HG02642 (cell line): ENCODE data around the gene FAAH.

Experiments used
- ATAC-seq: cut with Tn5 transposase; IDR thresholded peaks from one replicate; pipeline ENCODE4 v1.9.1; 2021; ENCODE audit warnings: mild to moderate bottlenecking; ENCODE audit not compliant: unreplicated experiment, poor library complexity

Gene FAAH

DNA sequence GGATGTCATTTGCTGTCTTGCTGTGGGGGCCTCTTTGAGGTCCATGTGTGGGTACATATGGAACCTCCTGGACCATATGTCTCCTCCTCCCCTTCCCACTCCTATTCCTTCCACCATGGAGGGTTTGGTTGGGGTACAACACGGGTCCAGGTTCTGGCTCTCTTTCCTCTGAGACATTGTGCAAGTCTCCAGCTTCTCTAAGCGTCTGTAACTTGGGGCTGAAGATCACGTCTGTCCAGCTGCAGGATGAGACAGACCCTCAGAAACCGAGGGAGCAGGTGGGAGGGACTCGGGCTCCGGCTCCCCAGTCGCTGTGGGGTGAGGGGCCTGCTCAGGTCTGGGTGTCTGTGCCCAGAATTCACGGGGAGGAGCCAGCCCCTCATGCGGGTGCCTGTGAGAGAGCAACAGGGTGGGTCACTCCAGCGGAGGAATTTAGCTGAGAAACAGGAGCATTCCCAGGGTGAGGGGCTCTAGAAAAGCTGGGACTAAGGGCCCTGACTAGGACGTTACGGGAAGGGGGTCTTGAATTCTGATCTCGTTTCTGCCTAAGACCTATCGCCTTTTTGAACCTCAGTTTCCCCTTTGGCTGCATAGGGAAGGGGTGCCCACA is 53.5 kb downstream of the FAAH start:
- ATAC-seq: no peak

- ATAC-seq: no peak
Measured at GRCh38 chr1:46448109-46448911, 54.2 kb downstream of the FAAH start.

DNA sequence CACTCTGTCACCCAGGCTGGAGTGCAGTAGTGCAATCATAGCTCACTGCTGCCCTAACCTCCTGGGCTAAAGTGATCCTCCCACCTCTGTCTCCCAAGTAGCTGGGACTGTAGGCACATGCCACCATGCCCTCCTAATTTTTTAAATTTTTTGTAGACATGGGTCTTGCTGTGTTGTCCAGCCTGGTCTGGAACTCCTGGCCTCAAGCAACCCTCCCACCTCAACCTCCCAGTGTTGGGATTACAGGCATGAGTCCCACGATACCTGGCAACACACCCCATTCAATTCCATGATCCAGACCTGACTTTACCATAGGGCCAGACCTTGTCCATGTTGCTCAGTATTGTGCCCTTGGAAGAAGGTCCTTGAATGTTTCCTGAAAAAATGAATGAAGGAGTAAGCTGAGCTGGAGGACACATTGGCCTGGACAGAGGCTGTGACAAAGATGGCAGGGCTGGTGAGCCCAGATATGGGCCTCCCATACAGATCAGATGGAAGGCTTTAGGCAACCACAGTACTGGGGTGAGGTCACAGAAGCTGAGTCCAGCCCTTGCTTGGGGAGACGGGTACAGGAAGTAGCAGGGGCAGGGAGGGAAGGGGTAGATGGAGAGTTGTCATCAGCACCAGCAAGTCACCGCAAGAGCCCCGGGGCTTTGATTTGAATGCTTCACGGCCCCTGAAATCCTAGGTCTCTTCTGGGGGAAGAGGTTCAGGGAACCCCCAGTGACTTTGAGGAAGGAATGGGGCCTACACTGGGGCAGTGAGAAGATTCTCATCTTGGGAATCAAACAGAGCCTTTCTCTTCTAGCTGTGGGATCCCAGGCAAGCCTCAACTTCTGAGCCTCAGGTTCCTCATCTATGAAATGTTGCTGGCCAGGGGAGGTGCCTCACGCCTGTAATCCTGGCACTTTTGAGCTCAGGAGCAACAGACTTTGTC is 55.4 kb downstream of the FAAH start:
- no peak for ATAC-seq

DNA sequence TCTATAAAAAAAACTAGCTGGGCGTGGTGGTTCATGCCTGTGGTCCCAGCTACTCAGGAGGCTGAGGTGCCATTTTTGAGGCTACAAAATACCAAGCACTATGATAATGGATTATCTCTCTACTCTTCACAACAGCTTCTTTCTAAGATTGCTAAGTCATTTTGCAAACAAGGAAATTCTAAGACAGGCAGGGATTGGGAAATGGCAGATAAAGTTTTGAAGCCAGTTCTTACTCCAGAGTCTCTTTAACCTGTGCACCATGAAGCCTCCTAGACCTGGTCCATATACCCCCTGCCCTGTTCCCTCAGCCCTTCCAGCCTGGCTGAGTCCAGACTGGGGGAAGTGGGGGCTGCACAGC is 56.0 kb downstream of the FAAH start:
- ATAC-seq: no peak

- ATAC-seq: no peak
Measured at GRCh38 chr1:46451948-46452930, 58.1 kb downstream of the FAAH start.

- ATAC-seq: no peak
Measured at GRCh38 chr1:46452931-46453325, 58.8 kb downstream of the FAAH start.

DNA sequence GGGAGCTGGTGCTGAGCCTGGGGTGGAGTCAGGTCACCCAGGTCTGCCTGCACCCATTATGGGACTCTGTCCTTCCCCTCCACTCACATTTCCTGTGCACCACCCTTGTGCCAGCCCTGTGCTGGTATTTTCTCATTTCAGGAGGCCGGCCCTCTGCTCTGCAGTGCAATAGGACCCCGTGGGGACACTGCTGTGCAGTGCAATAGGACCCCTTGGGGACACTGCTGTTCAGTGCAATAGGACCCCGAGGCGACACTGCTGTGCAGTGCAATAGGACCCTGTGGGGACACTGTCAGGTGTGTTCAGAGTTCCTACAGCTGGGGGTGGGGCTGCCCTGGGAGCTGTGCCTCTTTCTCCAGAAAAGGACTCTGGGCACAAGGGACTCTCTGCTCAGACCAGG is 59.3 kb downstream of the FAAH start:
- ATAC-seq: no peak

- ATAC-seq: no peak
Measured at GRCh38 chr1:46455951-46456350, 61.8 kb downstream of the FAAH start.

- ATAC-seq: no peak
Measured at GRCh38 chr1:46456411-46456963, 62.4 kb downstream of the FAAH start.

DNA sequence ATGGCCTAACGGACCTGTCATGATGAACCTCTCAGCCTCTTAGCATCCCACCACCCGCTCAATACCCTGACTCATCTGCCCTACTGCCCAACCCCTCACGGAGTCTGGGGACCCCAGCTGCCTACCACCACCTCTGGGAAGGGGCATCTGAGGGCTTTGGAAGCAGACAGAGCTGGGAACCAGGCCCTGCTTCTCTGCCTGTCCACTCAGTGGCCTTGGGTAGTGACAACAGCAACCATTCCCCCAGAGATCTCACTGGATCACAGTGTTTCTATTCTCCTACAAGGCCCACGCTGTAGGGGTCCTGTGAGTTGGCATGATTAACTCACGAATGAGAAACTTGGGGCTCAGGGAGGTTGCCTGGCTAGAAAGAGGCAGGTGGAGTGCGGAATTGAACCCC is 63.1 kb downstream of the FAAH start:
- no peak for ATAC-seq

DNA sequence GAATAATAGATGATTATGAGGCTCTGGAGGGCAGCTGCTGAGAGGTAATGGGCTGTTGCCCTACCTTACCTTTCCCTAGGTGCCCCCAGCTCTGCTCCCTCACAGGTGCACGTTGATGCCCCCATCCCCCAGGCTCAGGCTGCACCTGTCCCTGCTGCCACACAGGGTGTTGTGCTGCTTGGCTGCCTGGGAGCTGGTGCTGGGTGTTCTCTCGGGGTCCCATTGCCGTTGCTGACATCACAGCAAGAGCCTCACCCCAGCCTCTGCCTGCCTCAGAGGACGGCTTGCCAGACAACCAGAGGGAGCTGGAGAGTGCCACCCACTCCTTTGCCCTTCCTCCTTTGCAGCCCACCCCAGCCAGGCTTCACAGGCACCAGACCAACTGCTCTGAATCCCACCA is 64.1 kb downstream of the FAAH start:
- ATAC-seq: no peak

DNA sequence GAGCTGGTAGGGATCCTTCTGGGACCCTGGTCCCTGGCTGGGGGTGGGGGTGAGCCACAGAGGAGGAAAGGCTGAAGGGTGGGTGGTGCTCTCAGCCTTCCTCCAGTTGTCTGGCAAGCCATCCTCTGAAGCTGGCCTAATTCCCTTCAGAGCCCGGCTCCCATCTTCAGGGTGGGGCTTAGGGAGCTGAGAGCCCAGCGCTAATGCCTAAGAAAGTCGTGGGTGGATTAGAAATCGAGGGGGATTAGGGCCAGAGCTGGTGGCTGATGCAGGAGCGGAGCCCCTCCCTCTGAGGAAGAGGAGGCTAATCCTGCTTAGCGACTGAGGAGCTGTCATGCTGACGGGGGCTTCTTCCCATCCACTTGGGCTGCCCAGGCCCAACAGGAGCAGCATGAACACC is 64.7 kb downstream of the FAAH start:
- no peak for ATAC-seq

DNA sequence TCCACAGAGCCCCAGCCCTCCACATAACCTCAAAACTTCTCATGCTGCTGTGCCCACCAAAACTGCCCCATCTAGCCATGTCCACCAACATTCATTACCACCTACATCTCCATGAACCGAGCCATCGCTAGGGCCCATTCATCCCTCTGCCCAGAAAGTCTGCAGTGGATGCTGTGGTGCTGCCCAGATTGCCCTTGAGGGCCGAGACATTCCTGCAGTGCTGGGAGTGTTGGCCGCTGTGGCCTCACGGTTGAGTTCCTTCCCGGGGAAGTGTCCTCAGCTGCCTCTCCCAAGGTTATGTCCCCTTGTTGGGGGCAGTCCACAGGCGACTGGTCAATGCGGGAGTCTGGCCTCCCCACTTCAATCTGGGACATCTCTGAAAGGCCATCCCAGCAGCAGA is 65.2 kb downstream of the FAAH start:
- ATAC-seq: no peak

DNA sequence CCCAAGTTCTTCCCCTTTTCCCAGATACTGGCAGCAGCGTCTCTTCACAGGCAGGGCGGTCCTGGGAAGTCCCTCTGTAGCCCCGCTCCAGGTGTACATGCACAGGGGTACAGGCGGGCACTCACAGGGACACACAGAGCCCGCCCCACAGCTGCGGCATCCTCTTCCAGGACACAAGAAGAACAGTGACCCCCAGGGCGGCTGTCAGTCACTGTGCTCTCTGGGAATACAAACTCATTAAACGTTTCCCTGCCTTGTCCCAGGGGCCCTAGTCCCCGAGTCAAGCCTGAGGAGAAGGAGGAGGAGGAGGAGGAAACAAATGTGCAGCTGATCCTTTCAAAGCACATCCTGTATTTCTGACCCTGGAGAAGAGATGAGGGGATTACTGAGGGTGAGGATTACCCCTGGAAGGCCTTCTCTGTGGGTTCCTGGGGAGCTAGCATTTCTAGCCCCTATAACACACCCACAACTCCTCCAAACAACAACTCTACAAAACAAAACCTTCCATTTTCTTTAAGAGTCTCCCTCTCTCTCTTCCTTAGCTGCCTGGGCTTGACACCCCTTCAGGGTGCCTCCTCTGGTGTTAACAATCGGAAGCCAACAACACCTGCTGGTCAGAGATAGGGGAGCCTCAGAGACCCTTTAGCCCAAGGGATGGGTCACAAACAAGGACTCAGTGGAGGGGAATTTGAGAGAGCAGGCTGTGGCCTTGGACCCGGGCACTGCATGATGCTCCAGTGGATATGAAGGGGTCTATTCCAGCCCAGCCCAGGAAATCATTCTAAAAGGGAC is 67.1 kb downstream of the FAAH start:
- ATAC-seq: no peak

DNA sequence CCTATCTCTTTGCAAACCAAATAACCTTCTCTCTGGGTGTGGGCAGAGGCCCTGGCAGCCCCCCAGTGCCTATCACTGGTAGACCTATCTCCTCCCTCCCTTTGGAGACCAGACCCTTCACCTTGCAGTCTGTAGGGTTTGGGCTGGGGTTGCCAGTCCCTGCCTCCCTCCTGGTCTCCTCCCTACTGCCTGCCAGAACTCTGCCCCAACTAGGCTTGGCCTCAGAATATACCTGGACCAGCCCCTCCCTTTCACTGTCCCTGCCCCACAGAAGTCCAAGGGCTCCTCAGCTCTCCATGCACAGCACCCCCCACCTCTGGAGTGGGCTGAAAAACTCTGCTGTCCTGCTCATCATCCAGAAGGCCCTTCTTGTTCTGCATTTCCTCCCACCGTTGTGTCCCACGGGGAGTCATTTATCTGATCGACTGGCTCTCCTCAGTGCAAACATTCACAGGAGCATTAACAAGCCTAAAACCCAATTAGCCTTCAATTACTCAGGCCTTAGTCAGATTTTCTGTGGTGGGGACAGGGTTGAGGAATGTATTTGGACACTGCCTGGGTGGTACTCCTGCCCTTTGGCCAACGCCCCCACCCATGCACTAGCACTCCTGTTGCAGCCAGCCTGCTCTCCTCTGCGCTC is 67.8 kb downstream of the FAAH start:
- no peak for ATAC-seq
